ENCODE data around the gene LY6G6C. TPM values are rescaled to one million over a fixed set of nuclear protein-coding genes. Genes with fewer than 3 reads are reported as not detected.

LY6G6C gene
- total RNA-seq, 1 experiment from 2014 or later = not detected

- Mint-ChIP-seq H3K4me1 (peaks cover 8 to 9% of the 10 kb centered on the region in 2 experiments), H3K27me3 (ENCODE audit: low read depth) (no peaks in the 10 kb centered on the region; the same call in 1 of the 2 replicates), H3K36me3 (ENCODE audit: insufficient read depth in 1 of 3, low read depth in 3 of 3) (peaks cover 4 to 54% (median 25%) of the 10 kb centered on the region in 3 experiments; a peak in 6 of 7 replicates), H3K27ac (no peak overlapping the region; a peak in 2 of 7 replicates), H3K4me3 (no peak overlapping the region), H3K9me3 (no peaks in the 10 kb centered on the region; a peak in 1 of 5 replicates)
- WGBS (ENCODE audit: extremely low coverage, insufficient read length, low lambda C conversion rate) = no CpG with 5 or more reads among the region's 3 CpGs
- Histone ChIP-seq H2BK5ac (ENCODE audit: insufficient read length, low read length) (no peak overlapping the region), H3K23ac (ENCODE audit: insufficient read length, low read depth, low read length) (no peak overlapping the region), H3K56ac (ENCODE audit: insufficient read length, low read depth, low read length) (no peak overlapping the region), H3K14ac (ENCODE audit: insufficient read depth, low read length) (no peak overlapping the region), H3K4ac (ENCODE audit: low read depth, low read length) (no peak overlapping the region), H2BK120ac (ENCODE audit: low read depth, low read length, poor library complexity, severe bottlenecking) (no peak overlapping the region), H3T11ph (ENCODE audit: low read length) (no peak overlapping the region), H3K4me2 (ENCODE audit: insufficient read depth, insufficient read length, low read length) (no peak overlapping the region), H4K20me1 (ENCODE audit: control insufficient read depth, insufficient read depth, insufficient read length) (no peaks in the 10 kb centered on the region), H2BK15ac (ENCODE audit: low read depth, low read length) (no peak overlapping the region), H3K27me3 (ENCODE audit: insufficient read depth, low read length) (no peaks in the 10 kb centered on the region), H3K9ac (ENCODE audit: extremely low read depth, insufficient read length, low read length) (no peak overlapping the region), H3K4me1 (ENCODE audit: insufficient read depth, low read length) (peaks cover 4% of the 10 kb centered on the region; the same call in 1 of the 2 replicates), H4K5ac (ENCODE audit: insufficient read length, low read depth, low read length) (no peak overlapping the region), H3K18ac (ENCODE audit: insufficient read length, low read depth, low read length) (no peak overlapping the region), H2AFZ (ENCODE audit: low read length) (no peak overlapping the region), H4K8ac (replicated peaks; ENCODE audit: insufficient read length, low read depth, low read length) (no peak overlapping the region), H2BK20ac (ENCODE audit: low read depth, low read length, poor library complexity, severe bottlenecking) (no peak overlapping the region), H3K27ac (ENCODE audit: insufficient read length, low read depth, low read length) (no peak overlapping the region), H3K79me1 (ENCODE audit: insufficient read depth, low read depth, low read length, poor library complexity, severe bottlenecking) (peaks cover 6% of the 10 kb centered on the region), H3K79me2 (ENCODE audit: insufficient read depth, low read length) (peaks cover 2% of the 10 kb centered on the region; the same call in 1 of the 2 replicates), H4K91ac (ENCODE audit: insufficient read length, low read depth, low read length) (no peak overlapping the region), H3K23me2 (ENCODE audit: insufficient read length, low read depth, low read length, poor library complexity, severe bottlenecking) (peaks cover 3% of the 10 kb centered on the region), H2AK5ac (ENCODE audit: insufficient read length, low read length) (no peak overlapping the region), H3K9me3 (ENCODE audit: control insufficient read depth, low read depth, low read length) (no peaks in the 10 kb centered on the region), H2BK12ac (ENCODE audit: insufficient read length, low read depth, low read length) (no peak overlapping the region)
- no peak for DNase-seq
- no peak for TF ChIP-seq CTCF (conservative IDR thresholded peaks at IDR 0.05)
These were observed 24.0 kb downstream of the LY6G6C start for GRCh38 chr6:31697555-31697954.

Measured in H9 (cell line).